Measurements from ENCODE around the gene MAN1A1.

The MAN1A1 gene

DNA sequence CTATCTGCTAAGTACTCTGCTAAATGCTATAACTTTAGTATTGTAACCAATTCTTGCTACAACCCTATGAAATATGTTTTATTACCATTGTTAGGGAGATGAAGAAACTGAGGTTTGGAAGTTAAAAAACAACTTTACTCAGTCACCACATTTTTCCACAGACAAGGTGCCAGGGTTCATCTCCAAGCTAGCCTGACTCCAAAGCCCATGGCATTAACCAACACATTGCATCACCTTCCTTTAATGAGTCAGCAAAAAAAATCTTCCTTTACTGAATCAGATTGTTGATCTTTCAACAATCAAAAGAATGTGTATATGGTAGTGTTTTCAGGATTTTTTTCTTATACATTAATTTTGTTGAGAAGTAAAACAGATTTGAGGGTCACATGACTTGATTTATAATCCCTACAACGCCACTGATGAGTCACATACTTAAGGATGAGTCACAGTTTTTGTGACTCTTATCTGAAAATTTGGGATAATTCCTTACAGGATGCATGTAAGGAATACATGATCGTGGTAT, 41.5 kb downstream of the MAN1A1 start:
- peak; percentile 73 for DNase-seq (ENCODE audit: low read depth)
- TF ChIP-seq CTCF (IDR thresholded peaks at IDR 0.05; ENCODE audit: insufficient read depth, low read depth, low read length, missing control alignments), result no peak
- H3K4me3 ChIP-seq (ENCODE audit: low read length), result no peak overlapping the region

- H3K4me3 ChIP-seq (ENCODE audit: low read length), result no peak overlapping the region
- no peak for TF ChIP-seq CTCF (IDR thresholded peaks at IDR 0.05; ENCODE audit: insufficient read depth, low read depth, low read length, missing control alignments)
- no peak for DNase-seq (ENCODE audit: low read depth)
These were observed 42.5 kb downstream of the MAN1A1 start for GRCh38 chr6:119307056-119307455.

DNA sequence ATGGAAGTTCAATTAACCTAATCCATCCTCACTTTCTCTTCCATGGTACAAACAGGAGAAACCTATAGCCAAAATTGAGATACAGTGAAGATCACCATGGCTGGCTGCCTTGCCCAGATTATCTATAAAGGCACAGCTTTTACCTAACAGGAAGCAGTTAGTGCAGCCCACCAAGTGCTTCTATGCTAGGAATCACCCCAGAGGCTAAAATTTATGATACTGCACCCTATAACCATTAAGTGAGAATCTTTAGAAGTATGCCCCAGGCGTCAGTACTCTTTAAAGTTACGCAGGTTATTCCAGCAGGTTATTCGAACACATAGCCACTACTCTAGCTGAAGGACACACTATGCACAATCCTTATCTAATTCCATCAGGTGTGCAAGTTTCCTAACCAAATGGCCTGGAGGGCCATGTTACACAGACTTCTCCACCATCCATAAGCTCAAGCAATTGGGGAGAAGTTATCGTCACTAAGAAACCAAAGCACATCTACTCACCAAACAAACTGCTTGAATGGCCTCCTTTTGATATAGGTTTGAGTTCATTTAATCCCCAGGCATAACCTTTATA, 43.1 kb downstream of the MAN1A1 start:
- no peak for DNase-seq (ENCODE audit: low read depth)
- TF ChIP-seq CTCF (IDR thresholded peaks at IDR 0.05; ENCODE audit: insufficient read depth, low read depth, low read length, missing control alignments), result no peak
- no peak overlapping the region for H3K4me3 ChIP-seq (ENCODE audit: low read length)

DNA sequence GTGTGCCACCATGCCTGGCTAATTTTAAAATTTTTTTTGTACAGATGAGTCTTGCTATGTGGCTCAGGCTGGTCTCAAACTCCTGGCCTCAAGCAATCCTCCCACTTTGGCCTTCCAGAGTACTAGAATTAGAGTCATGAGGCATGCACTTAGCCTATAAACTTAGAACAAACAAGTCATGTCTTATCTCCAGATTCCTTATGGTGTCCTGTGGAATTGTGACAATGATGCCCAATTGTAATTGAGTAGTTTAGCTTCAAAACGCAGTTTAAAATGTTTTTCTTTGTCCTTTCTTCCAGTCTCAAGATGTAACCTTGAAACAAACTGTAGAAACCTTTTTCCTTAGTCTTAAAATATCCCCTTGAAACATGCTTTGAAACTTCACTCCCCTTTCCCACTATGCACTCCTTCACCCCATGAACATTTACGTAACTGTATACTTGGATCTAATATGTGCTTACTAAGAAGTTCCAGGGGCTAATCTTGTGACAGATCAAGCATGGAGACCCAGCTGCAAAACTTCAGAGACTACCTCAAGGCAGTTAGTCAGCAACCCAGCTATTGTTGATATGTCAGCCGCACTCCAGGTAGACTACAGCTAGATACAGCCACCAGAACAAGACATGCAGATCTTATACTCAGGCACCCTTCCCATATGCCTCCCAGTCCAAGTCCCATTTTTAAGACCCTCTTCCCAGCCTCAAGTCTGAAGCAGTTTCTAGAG, 46.2 kb downstream of the MAN1A1 start:
- no peak for DNase-seq (ENCODE audit: low read depth)
- H3K4me3 ChIP-seq (ENCODE audit: low read length), result no peak overlapping the region
- no peak for TF ChIP-seq CTCF (IDR thresholded peaks at IDR 0.05; ENCODE audit: insufficient read depth, low read depth, low read length, missing control alignments)

DNA sequence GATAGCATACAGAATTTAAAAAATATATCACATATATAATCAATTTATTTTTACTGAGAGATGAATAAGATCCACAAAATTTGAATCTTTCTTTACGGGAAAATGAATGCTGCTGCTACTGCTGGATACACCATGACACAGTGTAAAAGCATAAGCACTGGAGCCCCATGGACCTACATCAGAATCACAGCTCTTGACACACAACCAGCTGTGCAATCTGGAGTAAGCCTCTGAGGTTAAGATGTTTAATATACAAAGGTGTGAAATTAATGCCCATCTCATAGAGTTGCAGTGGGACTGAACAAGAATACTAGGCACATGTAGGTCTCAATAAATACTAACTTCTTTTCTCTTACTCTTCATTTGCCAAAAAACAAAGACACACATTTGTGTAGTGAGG, 48.1 kb downstream of the MAN1A1 start:
- no peak for TF ChIP-seq CTCF (IDR thresholded peaks at IDR 0.05; ENCODE audit: insufficient read depth, low read depth, low read length, missing control alignments)
- no peak overlapping the region for H3K4me3 ChIP-seq (ENCODE audit: low read length)
- DNase-seq (ENCODE audit: low read depth), result no peak

- TF ChIP-seq CTCF (IDR thresholded peaks at IDR 0.05; ENCODE audit: insufficient read depth, low read depth, low read length, missing control alignments), result no peak
- DNase-seq (ENCODE audit: low read depth), result no peak
- no peak overlapping the region for H3K4me3 ChIP-seq (ENCODE audit: low read length)
These were observed 49.9 kb downstream of the MAN1A1 start for GRCh38 chr6:119299694-119300093.
